HT-29 (cell line): ENCODE measurements around the gene RCAN2. TPM values are rescaled to one million over a fixed set of nuclear protein-coding genes. Genes with fewer than 3 reads are reported as not detected.

ENCODE experiments used
- total RNA-seq: library from RNA; depleted of rRNA; stranded (reverse); fragments of >200 nt; shearing (Covaris generic); gene quantifications from 2 replicates; pipeline ENCODE4 v1.2.3, GENCODE V29; 2014; rRNA removed

The RCAN2 gene
- total RNA-seq, 1 experiment from 2014 or later: 0.03 TPM

Other genes starting within 250 kb of the RCAN2 start
- gene CYP39A1, start 161.4 kb upstream of the RCAN2 start, total RNA-seq: 0.94 and 1.3 TPM in 2 replicates
- 4.6 and 5.8 TPM in 2 replicates for gene SLC25A27, start 161.5 kb upstream of the RCAN2 start, total RNA-seq
- not detected in 2 replicates for gene TDRD6, start 196.4 kb upstream of the RCAN2 start, total RNA-seq
- gene PLA2G7, start 243.9 kb upstream of the RCAN2 start, total RNA-seq: not detected in 2 replicates